GM21737 (cell line): ENCODE measurements around the gene HDHD5.

Source experiments
- ATAC-seq: cut with Tn5 transposase; IDR thresholded peaks from one replicate; pipeline ENCODE4 v1.9.1; 2021; ENCODE audit warnings: mild to moderate bottlenecking, moderate library complexity; ENCODE audit not compliant: unreplicated experiment

Gene HDHD5

DNA sequence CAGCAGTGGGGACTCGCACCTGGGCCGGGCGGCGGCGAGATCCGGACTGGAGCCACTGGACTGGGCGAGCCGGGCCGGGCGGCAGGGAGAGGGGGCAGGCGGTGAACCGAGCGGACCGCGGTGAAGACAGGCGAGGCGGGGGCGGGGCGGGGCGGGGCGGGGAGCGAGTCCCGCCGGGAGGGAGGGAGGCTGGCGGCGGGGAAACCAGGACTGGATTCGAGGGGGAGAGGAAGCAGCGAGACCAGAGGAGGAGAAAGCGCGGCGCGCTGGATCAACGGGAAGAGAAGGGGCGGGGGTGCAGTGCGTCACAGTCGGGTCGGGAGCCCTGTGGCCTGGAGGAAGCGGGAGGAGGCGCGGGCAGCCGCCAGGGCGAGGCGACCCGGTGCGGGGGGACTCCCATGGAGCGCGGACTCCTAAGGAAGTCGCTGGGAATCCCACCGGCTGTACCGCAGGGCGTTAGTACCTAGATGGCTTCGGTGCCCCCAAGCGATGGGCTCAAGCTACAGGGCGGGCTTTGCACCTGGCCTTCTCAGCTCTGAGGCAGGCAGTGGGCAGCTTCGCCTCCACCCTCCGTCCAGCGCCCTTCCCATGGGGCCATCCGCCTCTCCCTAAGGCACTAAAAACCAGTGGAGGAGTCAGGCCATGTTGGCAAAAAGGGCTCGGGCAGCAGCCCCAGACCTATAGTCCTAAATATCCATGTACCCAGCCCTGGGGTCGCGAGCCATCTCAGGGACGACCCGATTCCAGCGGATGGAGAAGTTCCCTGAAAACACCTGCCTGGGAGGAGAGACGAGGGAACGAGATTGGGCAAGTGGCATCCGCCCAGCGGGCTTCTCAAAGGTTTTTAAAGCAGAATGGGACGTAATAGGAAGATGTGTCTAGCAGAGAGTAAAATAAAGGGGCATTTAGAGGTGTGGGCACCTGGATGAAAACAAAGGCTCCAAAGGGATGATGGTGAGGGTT is 37.6 kb downstream of the HDHD5 start, which contains the start of gene TMEM121B:
TMEM121B (minus strand) TSS at position 128 of the 963 bp plus-strand sequence. CDS start 233 bp downstream, outside the sequence.
- ATAC-seq, result no peak

DNA sequence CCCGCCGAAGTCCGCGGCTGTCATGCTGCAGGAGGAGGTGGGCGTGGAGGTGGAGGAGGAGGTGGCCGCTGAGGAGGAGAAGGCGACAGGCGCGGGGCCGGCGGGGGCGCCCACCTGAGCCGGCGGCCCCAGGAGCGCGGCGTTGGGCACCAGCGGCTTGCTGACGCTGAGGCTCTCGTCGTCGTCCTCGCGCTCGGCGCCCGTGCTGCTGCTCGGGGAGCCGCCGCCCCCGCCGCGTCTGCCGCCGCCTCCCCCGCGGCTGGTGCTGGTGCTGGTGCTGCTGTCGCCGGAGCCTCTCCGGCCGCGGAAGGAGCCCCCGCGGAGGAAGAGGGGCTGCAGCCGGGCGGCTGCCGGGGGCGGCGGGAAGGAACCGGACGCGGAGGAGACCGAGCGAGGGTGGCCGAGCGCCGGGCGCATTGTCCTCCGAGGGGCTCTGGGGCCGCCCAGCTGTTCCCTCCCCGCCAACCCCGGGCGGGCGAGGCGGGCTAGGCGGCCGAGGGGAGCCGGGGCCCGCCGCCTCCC is 38.3 kb downstream of the HDHD5 start:
- no peak for ATAC-seq

DNA sequence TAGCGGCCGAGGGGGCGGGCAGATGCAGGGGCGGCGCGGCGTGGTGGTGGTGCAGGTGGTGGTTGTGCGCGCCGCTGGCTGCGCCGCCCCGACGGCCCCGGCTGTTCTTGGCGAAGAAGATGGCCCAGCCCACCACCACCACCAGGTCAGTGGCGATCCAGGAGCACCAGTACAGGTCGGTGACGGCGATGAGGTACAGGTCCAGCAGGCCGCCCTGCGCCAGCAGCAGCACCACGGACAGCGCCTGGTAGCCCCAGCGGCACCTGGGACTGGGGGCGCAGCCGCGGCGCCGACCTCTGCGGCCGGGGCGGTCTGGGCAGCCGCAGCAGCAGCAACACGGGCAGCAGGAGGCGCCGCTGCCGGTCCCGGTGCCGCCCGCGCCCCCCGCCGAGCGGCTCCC is 38.8 kb downstream of the HDHD5 start:
- ATAC-seq, result no peak

DNA sequence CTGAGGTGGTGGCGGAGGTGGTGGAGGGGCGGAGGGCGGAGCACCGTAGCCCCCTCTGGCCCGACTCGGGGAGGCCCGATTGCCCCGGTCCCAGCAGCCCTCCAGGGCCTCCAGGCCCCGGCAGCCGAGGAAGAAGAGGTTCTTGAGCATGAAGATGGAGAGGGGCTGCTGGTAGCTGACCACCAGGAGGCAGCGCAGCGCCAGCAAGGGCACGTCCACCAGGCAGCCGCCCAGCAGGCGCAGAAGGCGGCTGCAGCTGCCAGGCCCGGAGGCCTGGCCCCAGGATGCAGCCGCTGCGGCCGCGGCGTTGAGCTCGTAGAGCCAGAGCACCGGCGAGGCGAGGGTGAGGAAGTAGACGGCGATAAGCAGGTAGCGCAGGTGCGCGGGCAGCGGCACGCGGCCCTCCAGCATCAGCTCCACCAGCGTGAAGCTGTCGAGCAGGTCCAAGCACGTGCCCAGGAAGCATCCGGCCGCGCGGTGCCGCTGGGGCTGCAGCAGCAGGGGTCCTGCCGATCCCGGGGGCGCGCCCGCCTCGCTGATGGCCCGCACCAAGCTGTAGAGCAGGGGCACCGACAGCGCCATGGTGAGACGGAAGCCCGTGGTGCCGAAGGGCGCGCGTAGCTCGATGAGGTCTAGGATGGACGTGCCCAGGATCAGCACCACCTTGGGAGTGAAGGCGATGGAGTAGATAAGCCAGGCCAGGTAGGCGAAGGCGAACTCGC is 39.4 kb downstream of the HDHD5 start:
- no peak for ATAC-seq

DNA sequence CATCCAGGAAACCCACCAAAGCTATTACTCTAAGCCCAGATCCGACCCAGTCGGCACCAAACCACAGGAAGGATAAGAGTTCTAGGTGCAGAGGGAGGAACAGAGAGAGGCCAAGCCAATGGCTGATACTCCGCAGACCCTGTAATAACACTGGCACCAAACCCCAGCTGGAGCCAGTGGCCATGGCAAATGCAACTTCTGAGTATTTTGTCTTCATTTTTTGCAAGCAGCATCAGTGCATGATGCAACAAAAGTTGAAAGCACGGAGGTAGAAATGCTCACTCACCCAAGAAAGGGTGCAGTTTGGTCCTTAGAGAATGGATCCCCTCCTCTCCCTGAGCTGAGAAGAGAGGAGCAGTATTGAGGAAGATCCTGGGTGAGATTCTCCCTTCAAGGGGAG is 40.7 kb downstream of the HDHD5 start:
- no peak for ATAC-seq

DNA sequence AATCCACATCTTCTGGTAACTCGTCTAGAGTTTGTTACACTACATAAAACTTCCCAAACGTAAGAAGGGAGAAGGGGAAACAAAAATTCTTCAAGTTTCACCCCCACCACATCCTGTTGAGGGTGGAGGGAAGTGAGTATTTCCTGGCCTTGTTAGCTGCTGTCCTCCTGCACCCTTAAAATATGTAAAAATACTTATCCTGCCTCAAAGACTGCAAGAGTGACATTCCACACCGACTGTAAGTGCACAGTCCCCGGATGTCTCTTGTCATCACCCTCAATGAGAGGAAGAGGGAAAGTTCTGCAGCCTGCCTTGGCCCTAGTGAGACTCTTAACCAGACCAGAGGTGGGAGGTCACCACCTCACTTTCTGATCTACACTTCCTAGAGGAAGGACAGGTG is 41.2 kb downstream of the HDHD5 start:
- peak; percentile 57 for ATAC-seq

DNA sequence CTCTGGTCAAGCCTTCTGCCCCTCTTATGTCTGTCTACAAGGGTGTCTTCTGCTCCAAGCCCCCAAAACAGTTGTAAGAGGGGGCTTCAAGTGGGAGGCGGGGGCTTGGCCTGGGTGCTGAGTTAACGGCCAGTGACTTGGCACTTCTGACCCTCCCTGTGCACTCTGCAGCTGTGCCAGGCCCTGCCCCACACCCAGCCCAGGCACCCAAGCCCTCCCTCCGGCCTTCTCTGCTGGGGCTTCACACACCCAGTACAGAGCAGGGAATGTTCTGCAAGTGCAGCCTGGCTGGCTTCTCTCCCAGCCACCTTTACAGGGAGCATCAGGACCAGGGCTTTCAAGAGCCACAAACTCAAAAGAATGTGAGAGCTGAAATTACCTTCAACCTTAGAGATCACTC is 41.7 kb downstream of the HDHD5 start:
- no peak for ATAC-seq

DNA sequence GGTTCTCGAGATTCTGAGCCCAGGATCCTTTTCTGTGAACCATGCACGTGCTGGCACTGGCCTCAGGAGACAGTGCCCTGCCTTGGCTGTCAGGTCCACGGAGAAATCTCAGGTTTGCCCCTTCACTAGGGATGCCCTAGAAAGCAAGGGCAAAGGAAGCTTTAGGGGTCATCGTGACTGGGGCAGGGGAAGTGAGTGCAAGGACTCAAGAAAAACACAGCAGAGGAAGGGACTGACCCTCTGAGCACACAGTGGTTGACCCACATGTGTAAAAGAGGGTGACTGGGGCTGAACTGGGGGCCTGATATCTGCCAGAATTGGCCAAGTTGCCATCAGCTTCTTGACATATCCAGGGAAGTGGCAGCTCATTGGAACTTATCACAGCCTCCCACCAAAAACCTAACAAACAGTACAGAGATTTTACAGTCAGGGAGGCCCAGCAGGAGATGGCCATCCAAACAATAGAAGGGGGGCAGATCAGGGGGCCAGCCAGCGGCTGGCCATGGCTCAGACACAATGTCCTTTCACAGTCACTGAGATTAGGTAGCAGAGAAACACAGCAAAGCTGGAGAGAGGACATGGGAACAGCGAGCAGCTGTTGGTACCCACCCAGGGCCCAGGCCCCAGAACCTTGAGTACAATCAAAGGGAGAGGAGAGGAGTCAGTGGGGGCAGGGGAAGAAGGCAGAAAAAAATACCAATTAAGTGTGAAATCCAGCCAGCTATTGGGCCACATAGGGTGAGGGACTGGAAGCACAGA is 42.3 kb downstream of the HDHD5 start:
- ATAC-seq, result no peak

DNA sequence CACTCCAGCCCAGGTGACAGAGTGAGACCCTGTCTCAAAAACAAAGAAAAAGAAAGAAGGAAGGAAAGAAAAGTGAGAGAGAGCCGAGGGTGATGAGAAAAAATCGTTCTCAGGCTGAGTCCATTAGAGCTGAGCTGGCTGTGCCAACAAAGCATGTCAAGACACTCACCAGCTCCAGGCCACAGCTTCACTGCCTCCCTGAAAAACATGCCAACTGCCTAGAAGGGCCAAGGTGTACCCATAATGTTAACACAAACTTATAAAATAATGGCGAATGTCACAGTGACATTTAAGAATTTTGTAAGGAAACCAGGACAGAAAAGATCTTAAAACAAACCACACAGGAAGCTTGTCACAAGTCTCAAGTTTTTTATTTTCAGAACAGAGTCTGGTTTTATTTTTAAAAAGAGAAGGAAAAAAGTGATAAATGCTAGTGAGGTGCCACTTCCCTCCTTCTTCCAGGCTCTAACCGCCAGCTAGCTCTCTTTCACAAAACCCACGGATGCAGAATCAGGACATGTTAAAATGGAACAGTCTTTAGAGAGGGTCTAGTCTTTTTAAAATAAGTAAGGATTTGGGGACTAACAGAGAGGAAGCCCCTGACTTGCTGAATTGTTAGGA is 43.0 kb downstream of the HDHD5 start:
- no peak for ATAC-seq

DNA sequence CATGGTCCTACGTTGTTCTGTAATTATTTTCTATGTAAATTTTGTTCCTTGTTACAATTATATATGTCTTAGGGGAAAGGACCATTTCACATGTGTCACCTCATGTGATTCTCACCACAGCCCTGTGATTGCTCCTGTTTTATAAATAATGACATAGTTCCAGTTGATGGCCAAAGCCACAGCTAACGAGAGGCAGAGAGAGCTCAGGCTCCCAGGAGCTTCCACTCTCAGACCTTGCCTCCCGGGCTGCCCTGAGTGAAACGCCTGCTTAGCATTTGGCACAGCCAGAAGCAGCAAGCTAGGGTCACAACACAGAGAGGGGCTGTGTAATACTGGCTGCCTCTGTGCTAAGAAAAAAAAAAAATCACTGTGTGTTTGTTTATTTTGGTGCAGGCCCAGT is 43.8 kb downstream of the HDHD5 start:
- no peak for ATAC-seq

DNA sequence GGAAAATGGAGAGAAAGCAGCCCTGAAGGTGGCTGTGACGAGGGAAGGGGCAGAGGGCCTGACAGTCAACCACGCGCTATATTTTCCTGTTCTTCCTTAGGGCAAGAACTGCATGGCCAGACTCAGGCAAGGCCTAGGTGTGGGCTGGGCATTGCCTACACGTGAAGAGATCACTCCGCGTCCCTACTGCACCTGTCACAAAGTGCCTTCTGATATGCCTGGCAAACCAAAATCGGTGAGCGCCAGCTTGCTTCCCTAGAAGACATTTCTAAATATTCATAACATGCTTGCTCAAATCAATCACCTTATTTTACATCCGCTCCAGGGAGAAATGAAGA is 44.2 kb downstream of the HDHD5 start:
- ATAC-seq, result no peak

DNA sequence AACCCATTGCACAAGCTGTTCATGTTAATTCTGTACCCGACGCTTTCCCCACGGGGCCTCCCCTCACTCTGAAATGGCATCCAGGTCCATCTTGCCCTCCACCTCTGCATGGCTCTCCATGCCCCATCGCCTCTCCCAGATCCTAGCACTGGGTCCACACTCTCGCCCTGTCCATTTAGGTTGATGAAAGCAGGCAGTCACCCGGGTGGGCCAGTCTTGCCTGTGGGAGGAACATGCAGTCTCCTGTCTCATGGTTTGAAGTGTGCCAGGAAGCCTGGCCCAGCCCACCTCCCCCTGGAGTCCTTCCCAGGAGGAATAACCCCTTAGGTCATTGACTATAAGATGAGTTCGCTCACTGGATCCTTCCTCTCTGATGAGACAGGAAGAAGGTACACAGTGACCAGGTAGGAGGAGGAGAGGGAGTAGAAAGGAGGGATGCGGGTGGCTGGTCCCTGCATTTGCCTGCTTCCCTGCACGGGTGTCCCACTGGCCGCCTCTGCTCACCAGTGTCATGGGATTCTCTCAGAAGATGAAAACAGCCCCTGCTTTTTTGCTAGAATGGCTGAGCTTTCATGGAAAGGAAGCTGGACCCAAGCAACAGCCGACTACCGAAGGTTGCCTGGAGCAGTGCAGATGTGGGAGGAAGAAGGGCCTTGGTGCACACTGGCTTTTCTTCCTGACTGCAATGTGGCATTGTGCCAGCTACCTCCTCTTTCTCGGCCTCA is 44.7 kb downstream of the HDHD5 start:
- no peak for ATAC-seq

DNA sequence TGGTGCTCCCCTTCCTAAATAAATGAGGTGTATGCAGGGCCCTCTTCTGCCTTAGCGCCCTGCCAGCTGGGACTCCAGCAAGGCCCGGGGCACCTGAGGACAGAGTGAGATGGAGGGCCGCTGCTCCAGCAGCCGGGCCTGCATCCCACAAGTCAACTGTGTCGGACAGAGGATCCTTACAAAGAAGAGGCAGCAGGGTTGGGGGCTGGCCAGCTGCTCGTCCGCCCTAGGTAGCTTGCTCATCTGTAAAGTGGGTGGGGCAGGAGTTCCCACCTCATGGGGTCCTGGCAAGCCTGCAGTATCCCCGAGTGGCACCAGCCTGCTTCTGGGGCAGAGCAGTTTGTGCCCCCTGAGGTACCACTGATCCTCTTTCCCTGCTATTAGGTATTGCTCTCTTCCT is 45.5 kb downstream of the HDHD5 start:
- no peak for ATAC-seq

DNA sequence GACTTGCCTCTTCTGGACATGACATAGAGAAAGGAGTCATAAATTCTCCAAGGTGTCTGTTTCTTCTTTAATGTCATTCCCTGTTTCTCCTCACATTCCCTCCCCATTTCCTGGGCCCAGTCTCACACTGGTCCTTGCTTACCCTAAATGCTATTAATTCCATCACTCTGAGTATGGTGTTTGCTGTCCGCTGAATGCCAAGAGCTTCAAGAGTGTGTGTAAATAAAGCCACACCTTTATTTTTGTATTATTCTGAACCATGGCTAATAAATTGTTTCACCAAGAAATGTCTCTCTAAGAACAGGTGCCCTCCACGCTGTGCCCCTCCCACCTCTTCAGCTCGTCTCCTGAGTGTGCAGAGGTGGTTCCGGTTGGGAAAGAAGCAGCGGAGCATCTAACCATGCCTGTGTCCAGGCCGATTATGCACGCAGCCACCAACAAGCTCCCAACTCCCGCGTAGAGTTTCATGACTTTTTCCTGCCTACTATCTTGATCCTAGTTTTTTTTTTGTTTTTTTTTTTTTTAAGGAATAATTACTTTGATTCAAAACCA is 46.5 kb downstream of the HDHD5 start:
- no peak for ATAC-seq

DNA sequence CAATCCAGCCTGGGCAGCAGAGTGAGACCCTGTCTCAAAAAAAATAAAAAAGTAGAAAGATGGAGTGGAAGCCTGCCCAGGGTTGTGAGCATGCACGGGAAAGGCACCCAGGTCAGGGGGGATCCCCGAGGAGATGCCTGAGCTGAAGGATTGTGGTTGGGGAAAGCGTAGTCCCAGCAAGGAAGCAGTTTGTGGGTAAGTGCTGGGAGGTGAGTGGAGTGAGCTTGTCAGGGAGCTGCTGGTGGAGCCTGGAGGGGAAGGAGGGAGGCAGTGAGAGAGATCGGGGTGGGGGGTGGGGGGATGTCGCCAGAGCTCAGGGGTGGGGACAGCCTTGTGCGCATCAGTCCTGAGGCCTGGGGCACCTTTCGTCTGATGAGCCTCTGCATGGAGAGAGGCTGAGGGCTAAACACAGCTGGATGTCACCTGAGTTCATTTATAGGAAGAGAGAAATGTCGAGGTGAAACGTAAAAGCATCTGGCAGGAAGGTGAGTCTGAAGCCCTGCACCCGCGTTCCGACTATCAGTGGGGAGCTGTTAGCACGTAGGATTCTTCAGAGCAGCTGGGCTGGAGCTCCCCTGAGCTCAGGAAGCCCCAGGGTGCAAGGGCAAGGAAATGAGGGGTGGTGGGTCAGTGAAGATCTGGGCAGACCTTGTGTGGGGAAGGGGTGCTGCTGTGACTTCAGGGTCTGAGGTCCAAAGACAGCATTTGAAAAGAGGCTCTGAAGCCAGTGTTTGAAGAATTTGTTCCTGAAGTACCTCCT is 48.1 kb downstream of the HDHD5 start:
- ATAC-seq, result no peak

DNA sequence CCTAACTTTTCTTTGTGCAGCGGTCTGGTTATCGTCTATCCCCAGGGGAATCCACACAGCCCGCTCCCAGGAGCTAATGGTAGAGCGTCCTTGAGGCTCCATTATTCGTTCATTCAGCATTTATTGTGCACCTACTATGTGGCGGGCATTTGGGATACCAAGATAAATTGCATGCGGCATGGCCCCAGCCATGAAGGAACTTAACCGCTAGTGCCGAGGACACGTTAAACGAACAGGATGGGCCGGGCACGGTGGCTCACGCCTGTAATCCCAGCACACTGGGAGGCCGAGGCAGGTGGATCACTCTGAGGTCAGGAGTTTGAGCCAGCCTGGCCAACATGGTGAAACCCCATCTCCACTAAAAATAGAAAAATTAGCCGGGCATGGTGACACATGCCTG is 49.1 kb downstream of the HDHD5 start:
- no peak for ATAC-seq

DNA sequence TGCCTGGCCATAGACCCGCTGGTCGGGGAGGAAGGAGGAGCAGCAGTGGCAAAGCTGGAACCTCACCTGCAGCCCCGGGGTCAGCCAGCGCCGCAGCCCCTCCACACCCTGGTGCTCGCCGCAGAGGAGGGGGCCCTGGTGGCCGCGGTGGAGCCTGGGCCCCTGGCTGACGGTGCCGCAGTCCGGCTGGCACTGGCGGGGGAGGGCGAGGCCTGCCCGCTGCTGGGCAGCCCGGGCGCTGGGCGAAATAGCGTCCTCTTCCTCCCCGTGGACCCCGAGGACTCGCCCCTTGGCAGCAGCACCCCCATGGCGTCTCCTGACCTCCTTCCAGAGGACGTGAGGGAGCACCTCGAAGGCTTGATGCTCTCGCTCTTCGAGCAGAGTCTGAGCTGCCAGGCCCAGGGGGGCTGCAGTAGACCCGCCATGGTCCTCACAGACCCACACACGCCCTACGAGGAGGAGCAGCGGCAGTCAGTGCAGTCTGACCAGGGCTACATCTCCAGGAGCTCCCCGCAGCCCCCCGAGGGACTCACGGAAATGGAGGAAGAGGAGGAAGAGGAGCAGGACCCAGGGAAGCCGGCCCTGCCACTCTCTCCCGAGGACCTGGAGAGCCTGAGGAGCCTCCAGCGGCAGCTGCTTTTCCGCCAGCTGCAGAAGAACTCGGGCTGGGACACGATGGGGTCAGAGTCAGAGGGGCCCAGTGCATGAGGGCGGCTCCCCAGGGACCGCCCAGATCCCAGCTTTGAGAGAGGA is 49.8 kb downstream of the HDHD5 start:
- ATAC-seq, result no peak
